Neural cell (in vitro differentiated cells): ENCODE measurements around the gene SH3YL1. TPM values are rescaled to one million over a fixed set of nuclear protein-coding genes. Genes with fewer than 3 reads are reported as not detected.

Experiments
- H2AFZ ChIP-seq: fragments of 200-600, 300-800 bp; sonication (generic), shearing (Covaris generic); 2 replicates; pipeline ENCODE4 v1.6.0; 2014; ENCODE audit warnings: low read depth, mild to moderate bottlenecking, antibody characterized with exemption, low read length, moderate library complexity
- H3F3A ChIP-seq: fragments of 200-600 bp; shearing (Covaris generic); 2 replicates; pipeline ENCODE4 v1.6.1; 2016; ENCODE audit warnings: mild to moderate bottlenecking, moderate library complexity, mixed read lengths, antibody characterized with exemption, low read length; ENCODE audit not compliant: insufficient read depth, poor library complexity, severe bottlenecking
- H3K27ac ChIP-seq: fragments of 200-600, 300-800 bp; sonication (generic), shearing (Covaris generic); 2 replicates; pipeline ENCODE4 v1.5.1; 2014; ENCODE audit warnings: mild to moderate bottlenecking, low read length, moderate library complexity
- H3K27me3 ChIP-seq: fragments of 300-800, 200-600 bp; sonication (generic), shearing (Covaris generic); 2 replicates; pipeline ENCODE4 v1.6.0; 2014; ENCODE audit warnings: mild to moderate bottlenecking, low read depth, low read length, moderate library complexity; ENCODE audit not compliant: insufficient read depth
- H3K36me3 ChIP-seq: fragments of 300-800, 200-600 bp; sonication (generic), shearing (Covaris generic); 2 replicates; pipeline ENCODE4 v1.5.1; 2014; ENCODE audit warnings: mild to moderate bottlenecking, antibody characterized with exemption, low read length, moderate library complexity; ENCODE audit not compliant: insufficient read depth
- H3K4me2 ChIP-seq: fragments of 300-800, 200-600 bp; sonication (generic), shearing (Covaris generic); 2 replicates; pipeline ENCODE4 v1.6.0; 2014; ENCODE audit warnings: mild to moderate bottlenecking, low read length
- H3K4me3 ChIP-seq: fragments of 300-800, 200-600 bp; sonication (generic), shearing (Covaris generic); 2 replicates; pipeline ENCODE4 v1.5.1; 2014; ENCODE audit warnings: mild to moderate bottlenecking, low read length, moderate library complexity
- H3K79me2 ChIP-seq: fragments of 200-600 bp; shearing (Covaris generic); replicated peaks from 2 replicates; pipeline ENCODE4 v1.6.0; 2014; ENCODE audit warnings: mild to moderate bottlenecking, low read length, moderate library complexity; ENCODE audit not compliant: insufficient read depth
- H3K9ac ChIP-seq: fragments of 300-800, 200-600 bp; sonication (generic), shearing (Covaris generic); 2 replicates; pipeline ENCODE4 v1.6.1; 2016; ENCODE audit warnings: mild to moderate bottlenecking, low read length, mixed read lengths
- H3K9me2 ChIP-seq: fragments of 200-600 bp; shearing (Covaris generic); 2 replicates; pipeline ENCODE4 v1.6.1; 2016; ENCODE audit warnings: mild to moderate bottlenecking, low read length, mixed read lengths; ENCODE audit not compliant: insufficient read depth
- H3K9me3 ChIP-seq: fragments of 200-600, 300-800 bp; sonication (generic), shearing (Covaris generic); 2 replicates; pipeline ENCODE4 v1.6.1; 2016; ENCODE audit warnings: mild to moderate bottlenecking, mixed run types, low read length, moderate library complexity, mixed read lengths
- H4K20me1 ChIP-seq: fragments of 200-600 bp; shearing (Covaris generic); 2 replicates; pipeline ENCODE4 v1.6.1; 2016; ENCODE audit warnings: mild to moderate bottlenecking, mixed run types; ENCODE audit not compliant: insufficient read depth
- EP300 ChIP-seq: fragments of 450-650 bp; conservative IDR thresholded peaks from 2 replicates; pipeline ENCODE4 v1.6.1; 2014; ENCODE audit warnings: antibody characterized with exemption, mild to moderate bottlenecking, moderate library complexity; ENCODE audit not compliant: poor library complexity, severe bottlenecking
- EZH2 ChIP-seq: fragments of 200-600, 300-800 bp; shearing (Covaris generic), sonication (generic); IDR thresholded peaks from 2 replicates; pipeline ENCODE4 v1.6.1; 2014; ENCODE audit warnings: antibody characterized with exemption, low read length, borderline replicate concordance, mild to moderate bottlenecking; ENCODE audit not compliant: insufficient read depth, poor library complexity, severe bottlenecking
- MXI1 ChIP-seq: fragments of 450-650 bp; conservative IDR thresholded peaks from 2 replicates; pipeline ENCODE4 v1.6.1; 2014; ENCODE audit warnings: antibody characterized with exemption, mild to moderate bottlenecking; ENCODE audit not compliant: poor library complexity, severe bottlenecking
- POLR2AphosphoS5 ChIP-seq: IDR thresholded peaks from 2 replicates; pipeline ENCODE4 v1.6.1; 2012
- RAD21 ChIP-seq: fragments of 450-650 bp; conservative IDR thresholded peaks from 2 replicates; pipeline ENCODE4 v1.6.1; 2014; ENCODE audit warnings: antibody characterized with exemption, mild to moderate bottlenecking, moderate library complexity
- SMC3 ChIP-seq: fragments of 450-650 bp; conservative IDR thresholded peaks from 2 replicates; pipeline ENCODE4 v1.6.1; 2014; ENCODE audit warnings: antibody characterized with exemption, mild to moderate bottlenecking, moderate library complexity; ENCODE audit not compliant: poor library complexity
- TAF1 ChIP-seq: IDR thresholded peaks from 2 replicates; pipeline ENCODE4 v1.6.1; 2012; ENCODE audit warnings: low read depth
- polyA plus RNA-seq: library from polyadenylated mRNA; depleted of rRNA; stranded (reverse); fragments of >200 nt; gene quantifications from 2 replicates; pipeline ENCODE4 v1.2.3, GENCODE V29; 2014
- TF ChIP-seq, protein P1 (sequence below): IDR thresholded peaks from 2 replicates; pipeline ENCODE4 v1.6.1; 2012; ENCODE audit warnings: borderline replicate concordance
- TF ChIP-seq, protein P2 (sequence below): fragments of 450-650 bp; IDR thresholded peaks from 2 replicates; pipeline ENCODE4 v1.5.1; 2014; ENCODE audit warnings: antibody characterized with exemption, mild to moderate bottlenecking, moderate library complexity; ENCODE audit not compliant: poor library complexity, severe bottlenecking

SH3YL1 gene
- polyA plus RNA-seq, 1 donor from 2014 or later = 70.6 TPM

DNA sequence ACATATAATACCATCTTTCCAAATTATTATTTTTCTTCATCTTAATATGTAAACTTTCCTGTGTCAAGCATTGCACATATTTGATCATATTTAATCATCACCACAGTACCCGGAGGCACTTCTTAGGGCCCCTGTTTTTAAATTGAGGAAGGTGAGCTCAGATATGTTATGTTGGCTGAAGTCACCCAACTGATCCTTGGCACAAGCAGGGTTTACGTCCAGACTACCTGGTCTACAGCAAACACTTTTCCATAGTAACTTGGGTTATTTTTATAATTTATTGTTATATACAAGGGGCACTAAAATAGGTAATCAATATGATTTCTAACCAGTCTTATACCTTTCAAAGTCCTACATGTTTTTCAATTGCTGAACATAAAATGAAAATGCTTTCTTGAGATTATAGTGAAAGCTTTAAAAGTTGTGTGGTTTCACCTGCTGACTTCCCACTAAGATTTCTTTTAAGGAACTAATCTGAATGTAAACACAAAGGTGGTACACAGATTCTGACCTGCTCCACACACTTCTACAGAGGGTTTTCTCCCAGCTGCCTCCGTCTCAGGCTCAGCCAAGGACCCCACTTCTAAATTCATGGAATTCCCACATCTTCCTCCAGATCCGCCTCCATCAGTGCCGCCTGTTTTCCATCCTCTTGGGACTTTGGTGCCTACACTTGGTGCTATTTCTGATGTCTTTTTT, 52.2 kb downstream of the SH3YL1 start:
- Histone ChIP-seq H3K36me3 (no peaks in the 10 kb centered on the region), H3K9me2 (no peaks in the 10 kb centered on the region), H4K20me1 (no peaks in the 10 kb centered on the region), H3K79me2 (no peaks in the 10 kb centered on the region), H3F3A (no peaks in the 10 kb centered on the region), H3K9me3 (no peaks in the 10 kb centered on the region), H3K4me2 (no peak overlapping the region), H2AFZ (no peak overlapping the region), H3K27me3 (no peaks in the 10 kb centered on the region), H3K9ac (no peak overlapping the region), H3K27ac (no peak overlapping the region), H3K4me3 (no peak overlapping the region)
- TF ChIP-seq RAD21 = no peak
- TF ChIP-seq, protein P1, sequence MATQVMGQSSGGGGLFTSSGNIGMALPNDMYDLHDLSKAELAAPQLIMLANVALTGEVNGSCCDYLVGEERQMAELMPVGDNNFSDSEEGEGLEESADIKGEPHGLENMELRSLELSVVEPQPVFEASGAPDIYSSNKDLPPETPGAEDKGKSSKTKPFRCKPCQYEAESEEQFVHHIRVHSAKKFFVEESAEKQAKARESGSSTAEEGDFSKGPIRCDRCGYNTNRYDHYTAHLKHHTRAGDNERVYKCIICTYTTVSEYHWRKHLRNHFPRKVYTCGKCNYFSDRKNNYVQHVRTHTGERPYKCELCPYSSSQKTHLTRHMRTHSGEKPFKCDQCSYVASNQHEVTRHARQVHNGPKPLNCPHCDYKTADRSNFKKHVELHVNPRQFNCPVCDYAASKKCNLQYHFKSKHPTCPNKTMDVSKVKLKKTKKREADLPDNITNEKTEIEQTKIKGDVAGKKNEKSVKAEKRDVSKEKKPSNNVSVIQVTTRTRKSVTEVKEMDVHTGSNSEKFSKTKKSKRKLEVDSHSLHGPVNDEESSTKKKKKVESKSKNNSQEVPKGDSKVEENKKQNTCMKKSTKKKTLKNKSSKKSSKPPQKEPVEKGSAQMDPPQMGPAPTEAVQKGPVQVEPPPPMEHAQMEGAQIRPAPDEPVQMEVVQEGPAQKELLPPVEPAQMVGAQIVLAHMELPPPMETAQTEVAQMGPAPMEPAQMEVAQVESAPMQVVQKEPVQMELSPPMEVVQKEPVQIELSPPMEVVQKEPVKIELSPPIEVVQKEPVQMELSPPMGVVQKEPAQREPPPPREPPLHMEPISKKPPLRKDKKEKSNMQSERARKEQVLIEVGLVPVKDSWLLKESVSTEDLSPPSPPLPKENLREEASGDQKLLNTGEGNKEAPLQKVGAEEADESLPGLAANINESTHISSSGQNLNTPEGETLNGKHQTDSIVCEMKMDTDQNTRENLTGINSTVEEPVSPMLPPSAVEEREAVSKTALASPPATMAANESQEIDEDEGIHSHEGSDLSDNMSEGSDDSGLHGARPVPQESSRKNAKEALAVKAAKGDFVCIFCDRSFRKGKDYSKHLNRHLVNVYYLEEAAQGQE = no peak
- no peak for TF ChIP-seq MXI1
- TF ChIP-seq TAF1 = no peak
- TF ChIP-seq POLR2AphosphoS5 = no peak
- no peak for TF ChIP-seq EZH2
- TF ChIP-seq, protein P2, sequence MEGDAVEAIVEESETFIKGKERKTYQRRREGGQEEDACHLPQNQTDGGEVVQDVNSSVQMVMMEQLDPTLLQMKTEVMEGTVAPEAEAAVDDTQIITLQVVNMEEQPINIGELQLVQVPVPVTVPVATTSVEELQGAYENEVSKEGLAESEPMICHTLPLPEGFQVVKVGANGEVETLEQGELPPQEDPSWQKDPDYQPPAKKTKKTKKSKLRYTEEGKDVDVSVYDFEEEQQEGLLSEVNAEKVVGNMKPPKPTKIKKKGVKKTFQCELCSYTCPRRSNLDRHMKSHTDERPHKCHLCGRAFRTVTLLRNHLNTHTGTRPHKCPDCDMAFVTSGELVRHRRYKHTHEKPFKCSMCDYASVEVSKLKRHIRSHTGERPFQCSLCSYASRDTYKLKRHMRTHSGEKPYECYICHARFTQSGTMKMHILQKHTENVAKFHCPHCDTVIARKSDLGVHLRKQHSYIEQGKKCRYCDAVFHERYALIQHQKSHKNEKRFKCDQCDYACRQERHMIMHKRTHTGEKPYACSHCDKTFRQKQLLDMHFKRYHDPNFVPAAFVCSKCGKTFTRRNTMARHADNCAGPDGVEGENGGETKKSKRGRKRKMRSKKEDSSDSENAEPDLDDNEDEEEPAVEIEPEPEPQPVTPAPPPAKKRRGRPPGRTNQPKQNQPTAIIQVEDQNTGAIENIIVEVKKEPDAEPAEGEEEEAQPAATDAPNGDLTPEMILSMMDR = no peak
- no peak for TF ChIP-seq SMC3
- no peak for TF ChIP-seq EP300

DNA sequence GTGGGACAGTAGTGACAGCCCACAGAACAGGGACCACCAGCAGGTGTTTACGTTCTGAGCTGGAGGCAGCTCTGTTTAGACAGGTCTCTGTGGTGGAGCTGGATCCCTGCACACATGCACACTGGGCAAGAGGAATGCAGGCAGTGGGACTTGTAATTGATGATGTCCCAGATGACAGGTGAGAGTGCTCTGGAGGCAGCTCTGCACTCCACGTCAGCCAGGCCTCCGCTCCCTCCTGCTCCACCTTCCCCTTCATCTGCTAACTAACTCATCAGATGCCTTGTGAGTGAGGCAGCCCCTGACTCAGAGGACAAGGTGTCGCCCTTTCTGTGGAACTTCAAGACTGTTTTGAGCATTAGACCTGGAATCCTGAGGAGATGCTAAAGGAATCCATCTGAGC, 53.2 kb downstream of the SH3YL1 start:
- TF ChIP-seq MXI1 (no peak), EZH2 (no peak), TAF1 (no peak), SMC3 (no peak), EP300 (no peak), POLR2AphosphoS5 (no peak), RAD21 (no peak)
- TF ChIP-seq, protein P1 = no peak
- TF ChIP-seq, protein P2 = no peak
- Histone ChIP-seq H3K9me2 (no peaks in the 10 kb centered on the region), H3K9me3 (no peaks in the 10 kb centered on the region), H3K27me3 (no peaks in the 10 kb centered on the region), H3K4me3 (no peak overlapping the region), H3K9ac (no peak overlapping the region), H2AFZ (no peak overlapping the region), H3K27ac (no peak overlapping the region), H3K4me2 (no peak overlapping the region), H3K79me2 (no peaks in the 10 kb centered on the region), H3F3A (no peaks in the 10 kb centered on the region), H4K20me1 (no peaks in the 10 kb centered on the region), H3K36me3 (no peaks in the 10 kb centered on the region)
